ENCODE results near the gene CORO1A.
"Not testable (repeated sequence)": the region's sequence is repeated elsewhere in the genome, so short reads cannot be mapped to it uniquely, and the experiment has no call there.

The CORO1A gene

DNA sequence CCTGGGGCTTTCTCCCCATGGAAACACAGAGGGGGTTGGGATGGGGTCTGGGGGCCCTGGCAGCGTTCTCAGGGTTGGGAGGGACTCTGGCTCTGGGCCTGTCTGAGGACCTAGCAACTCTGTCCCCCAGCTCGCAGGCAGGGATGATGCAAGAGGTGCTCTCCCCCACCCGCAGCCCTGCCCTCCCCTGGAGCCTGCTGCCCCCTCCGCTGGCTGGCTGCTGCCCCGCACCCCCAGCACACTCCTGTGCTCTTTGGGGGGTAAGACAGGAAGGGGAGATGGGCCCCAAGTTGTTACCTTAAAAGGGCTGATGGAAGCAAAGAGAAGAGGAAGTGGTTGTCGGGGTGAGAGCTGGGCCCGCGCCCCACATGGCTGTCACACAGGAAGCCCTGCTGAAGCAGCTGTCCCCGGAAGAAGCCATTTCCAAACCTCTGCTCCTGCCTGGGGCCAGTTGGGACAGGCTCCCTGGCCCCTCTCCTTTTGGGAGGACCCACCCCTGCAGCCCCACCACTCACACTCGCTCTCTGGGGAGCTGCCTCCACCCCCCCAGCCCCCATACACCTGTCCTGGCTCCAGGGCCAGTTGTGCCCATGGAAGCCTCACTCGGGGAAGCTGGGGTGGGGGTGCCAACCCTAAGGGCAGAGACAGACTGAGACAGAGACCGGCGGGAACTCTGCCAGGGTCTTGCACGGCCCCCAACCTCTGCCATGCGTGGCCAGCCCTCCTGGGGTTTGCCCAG lies 2.5 kb downstream of the CORO1A start:
- DNase-seq (ENCODE audit: low read depth): no peak
- TF ChIP-seq, protein P1, sequence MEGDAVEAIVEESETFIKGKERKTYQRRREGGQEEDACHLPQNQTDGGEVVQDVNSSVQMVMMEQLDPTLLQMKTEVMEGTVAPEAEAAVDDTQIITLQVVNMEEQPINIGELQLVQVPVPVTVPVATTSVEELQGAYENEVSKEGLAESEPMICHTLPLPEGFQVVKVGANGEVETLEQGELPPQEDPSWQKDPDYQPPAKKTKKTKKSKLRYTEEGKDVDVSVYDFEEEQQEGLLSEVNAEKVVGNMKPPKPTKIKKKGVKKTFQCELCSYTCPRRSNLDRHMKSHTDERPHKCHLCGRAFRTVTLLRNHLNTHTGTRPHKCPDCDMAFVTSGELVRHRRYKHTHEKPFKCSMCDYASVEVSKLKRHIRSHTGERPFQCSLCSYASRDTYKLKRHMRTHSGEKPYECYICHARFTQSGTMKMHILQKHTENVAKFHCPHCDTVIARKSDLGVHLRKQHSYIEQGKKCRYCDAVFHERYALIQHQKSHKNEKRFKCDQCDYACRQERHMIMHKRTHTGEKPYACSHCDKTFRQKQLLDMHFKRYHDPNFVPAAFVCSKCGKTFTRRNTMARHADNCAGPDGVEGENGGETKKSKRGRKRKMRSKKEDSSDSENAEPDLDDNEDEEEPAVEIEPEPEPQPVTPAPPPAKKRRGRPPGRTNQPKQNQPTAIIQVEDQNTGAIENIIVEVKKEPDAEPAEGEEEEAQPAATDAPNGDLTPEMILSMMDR (IDR thresholded peaks at IDR 0.05; ENCODE audit: low read depth, low read length, missing control alignments): no peak
- in situ Hi-C loops (cut with HindIII; ENCODE audit: low sequenced_read_pairs): no loop called here
- no peak overlapping the region for H3K4me3 ChIP-seq (ENCODE audit: low read depth, low read length)

DNA sequence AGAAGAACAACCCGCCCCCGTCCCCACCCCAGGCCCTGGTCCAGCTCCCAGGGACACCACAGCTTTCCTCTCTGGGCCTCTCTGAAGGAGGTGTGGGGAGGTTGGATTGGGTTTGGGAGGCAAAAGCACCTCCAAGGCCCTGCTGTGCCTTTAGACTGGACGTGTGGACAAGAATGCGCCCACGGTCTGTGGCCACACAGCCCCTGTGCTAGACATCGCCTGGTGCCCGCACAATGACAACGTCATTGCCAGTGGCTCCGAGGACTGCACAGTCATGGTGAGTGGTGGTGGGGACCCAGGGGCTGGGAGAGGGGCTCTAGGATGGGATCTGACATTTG lies 3.0 kb downstream of the CORO1A start:
- in situ Hi-C loops (cut with HindIII; ENCODE audit: low sequenced_read_pairs): no loop called here
- H3K4me3 ChIP-seq (ENCODE audit: low read depth, low read length): no peak overlapping the region
- TF ChIP-seq, protein P1 (IDR thresholded peaks at IDR 0.05; ENCODE audit: low read depth, low read length, missing control alignments): no peak
- DNase-seq (ENCODE audit: low read depth): no peak

DNA sequence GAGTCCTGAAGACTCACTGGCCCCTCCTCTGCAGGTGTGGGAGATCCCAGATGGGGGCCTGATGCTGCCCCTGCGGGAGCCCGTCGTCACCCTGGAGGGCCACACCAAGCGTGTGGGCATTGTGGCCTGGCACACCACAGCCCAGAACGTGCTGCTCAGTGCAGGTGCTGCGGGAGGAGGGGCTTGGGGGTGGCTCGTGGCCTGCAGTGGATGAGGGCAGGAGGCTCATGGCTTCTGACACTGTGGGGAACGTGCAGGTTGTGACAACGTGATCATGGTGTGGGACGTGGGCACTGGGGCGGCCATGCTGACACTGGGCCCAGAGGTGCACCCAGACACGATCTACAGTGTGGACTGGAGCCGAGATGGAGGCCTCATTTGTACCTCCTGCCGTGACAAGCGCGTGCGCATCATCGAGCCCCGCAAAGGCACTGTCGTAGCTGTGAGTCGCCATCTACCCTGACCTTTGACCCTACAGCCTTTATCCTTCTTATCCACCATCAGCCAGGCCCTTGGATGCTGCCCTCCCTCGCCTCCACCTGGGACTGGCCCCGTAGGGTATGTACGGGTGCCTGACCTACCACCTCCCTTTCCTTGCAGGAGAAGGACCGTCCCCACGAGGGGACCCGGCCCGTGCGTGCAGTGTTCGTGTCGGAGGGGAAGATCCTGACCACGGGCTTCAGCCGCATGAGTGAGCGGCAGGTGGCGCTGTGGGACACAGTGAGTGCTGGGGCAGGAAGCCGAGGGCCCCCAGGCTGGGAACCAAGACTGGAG lies 3.6 kb downstream of the CORO1A start:
- no peak overlapping the region for H3K4me3 ChIP-seq (ENCODE audit: low read depth, low read length)
- in situ Hi-C loops (cut with HindIII; ENCODE audit: low sequenced_read_pairs): no loop called here
- TF ChIP-seq, protein P1 (IDR thresholded peaks at IDR 0.05; ENCODE audit: low read depth, low read length, missing control alignments): peak; percentile 63
- DNase-seq (ENCODE audit: low read depth): no peak

DNA sequence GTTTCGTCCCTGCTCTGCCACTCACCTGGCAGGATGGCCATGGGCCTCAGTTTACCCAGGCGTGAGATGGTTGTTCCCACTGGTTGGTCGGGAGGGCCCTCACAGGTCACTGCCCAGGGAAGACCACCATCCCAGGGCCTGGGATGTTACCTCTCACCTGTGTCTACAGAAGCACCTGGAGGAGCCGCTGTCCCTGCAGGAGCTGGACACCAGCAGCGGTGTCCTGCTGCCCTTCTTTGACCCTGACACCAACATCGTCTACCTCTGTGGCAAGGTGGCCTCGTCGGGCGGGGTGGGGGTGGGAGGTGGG lies 4.1 kb downstream of the CORO1A start:
- in situ Hi-C loops (cut with HindIII; ENCODE audit: low sequenced_read_pairs): no loop called here
- TF ChIP-seq, protein P1 (IDR thresholded peaks at IDR 0.05; ENCODE audit: low read depth, low read length, missing control alignments): no peak
- no peak for DNase-seq (ENCODE audit: low read depth)
- no peak overlapping the region for H3K4me3 ChIP-seq (ENCODE audit: low read depth, low read length)

DNA sequence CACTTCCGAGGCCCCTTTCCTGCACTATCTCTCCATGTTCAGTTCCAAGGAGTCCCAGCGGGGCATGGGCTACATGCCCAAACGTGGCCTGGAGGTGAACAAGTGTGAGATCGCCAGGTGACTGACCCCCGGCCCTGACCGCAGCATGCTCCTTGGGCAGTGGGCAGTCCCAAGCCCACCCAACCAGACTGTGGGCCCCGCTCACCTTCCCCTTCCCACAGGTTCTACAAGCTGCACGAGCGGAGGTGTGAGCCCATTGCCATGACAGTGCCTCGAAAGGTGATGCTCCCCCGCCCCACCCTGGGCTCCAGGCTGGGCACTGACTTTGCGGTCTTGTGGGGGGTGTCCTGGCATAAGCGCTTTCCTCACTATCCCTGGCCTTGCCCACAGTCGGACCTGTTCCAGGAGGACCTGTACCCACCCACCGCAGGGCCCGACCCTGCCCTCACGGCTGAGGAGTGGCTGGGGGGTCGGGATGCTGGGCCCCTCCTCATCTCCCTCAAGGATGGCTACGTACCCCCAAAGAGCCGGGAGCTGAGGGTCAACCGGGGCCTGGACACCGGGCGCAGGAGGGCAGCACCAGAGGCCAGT lies 4.7 kb downstream of the CORO1A start:
- TF ChIP-seq, protein P1 (IDR thresholded peaks at IDR 0.05; ENCODE audit: low read depth, low read length, missing control alignments): no peak
- no peak for DNase-seq (ENCODE audit: low read depth)
- in situ Hi-C loops (cut with HindIII; ENCODE audit: low sequenced_read_pairs): no loop called here
- no peak overlapping the region for H3K4me3 ChIP-seq (ENCODE audit: low read depth, low read length)

DNA sequence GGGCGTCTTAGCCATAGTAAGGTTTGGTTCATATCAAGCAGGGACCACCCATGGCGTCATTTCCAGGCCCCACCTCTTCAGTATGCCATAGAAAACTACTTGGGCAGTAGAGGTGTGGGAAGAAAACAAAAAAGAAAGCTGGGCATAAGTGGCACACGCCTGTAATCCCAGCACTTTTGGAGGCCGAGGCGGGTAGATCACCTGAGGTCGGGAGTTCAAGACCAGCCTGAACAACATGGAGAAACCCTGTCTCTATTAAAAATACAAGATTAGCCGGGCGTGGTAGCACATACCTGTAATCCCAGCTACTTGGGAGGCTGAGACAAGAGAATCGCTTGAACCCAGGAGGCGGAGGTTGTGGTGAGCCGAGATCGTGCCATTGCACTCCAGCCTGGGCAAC lies 7.8 kb downstream of the CORO1A start:
- H3K4me3 ChIP-seq (ENCODE audit: low read depth, low read length); DNase-seq (ENCODE audit: low read depth); in situ Hi-C loops (cut with HindIII; ENCODE audit: low sequenced_read_pairs): not testable (repeated sequence)

DNA sequence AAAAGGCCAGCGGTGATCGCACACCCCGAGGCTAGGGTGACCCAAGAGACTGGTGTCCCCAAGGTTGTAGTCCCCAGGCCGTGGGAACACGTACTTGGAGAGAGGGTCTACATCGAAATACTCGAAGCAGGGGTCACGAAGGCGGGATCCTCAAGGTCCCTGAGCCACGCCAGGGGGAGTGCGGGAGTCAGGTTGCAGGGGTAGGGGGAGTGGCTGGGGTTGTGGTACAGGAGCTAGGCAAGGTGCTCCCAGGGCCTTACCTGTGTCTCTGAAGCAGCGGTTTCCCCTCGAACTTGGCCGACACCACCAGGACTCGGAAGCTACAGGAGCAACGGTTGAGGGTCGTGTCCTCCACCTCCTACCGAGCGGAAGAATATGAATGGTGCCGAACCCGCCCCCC lies 9.7 kb downstream of the CORO1A start:
- DNase-seq (ENCODE audit: low read depth); H3K4me3 ChIP-seq (ENCODE audit: low read depth, low read length); in situ Hi-C loops (cut with HindIII; ENCODE audit: low sequenced_read_pairs): not testable (repeated sequence)

DNA sequence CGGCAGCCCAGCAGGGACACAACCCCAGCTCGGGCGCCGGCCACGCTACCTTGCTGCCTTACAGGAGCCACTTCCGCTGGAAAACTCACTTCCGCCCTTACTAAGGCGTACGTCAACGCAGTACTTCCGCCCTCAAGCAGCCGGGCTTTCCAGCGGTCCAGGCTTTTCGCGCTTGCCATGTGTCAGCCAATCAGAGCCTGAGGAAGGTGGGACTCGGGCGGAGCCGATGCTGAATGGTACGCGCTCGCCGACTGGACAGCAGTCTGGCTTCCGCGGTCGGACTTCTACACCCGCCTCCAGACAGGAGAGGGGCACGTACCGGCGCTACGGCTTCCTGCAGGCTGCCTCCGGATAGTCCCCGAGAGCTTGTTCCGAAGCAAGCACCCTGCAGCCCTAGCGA lies 10.2 kb downstream of the CORO1A start, which contains the start of the genes BOLA2B and SLX1A:
TSS of gene BOLA2B (minus strand) at position 52 of the 400 bp plus-strand sequence. CDS start 71 bp downstream, outside the sequence.
TSS of gene SLX1A (plus strand) at position 261 of the 400 bp plus-strand sequence. CDS start 210 bp downstream, outside the sequence.
- in situ Hi-C loops (cut with HindIII; ENCODE audit: low sequenced_read_pairs); DNase-seq (ENCODE audit: low read depth): not testable (repeated sequence)
- H3K4me3 ChIP-seq (ENCODE audit: low read depth, low read length): peak within 1 kb of the TSS; percentile 34

DNA sequence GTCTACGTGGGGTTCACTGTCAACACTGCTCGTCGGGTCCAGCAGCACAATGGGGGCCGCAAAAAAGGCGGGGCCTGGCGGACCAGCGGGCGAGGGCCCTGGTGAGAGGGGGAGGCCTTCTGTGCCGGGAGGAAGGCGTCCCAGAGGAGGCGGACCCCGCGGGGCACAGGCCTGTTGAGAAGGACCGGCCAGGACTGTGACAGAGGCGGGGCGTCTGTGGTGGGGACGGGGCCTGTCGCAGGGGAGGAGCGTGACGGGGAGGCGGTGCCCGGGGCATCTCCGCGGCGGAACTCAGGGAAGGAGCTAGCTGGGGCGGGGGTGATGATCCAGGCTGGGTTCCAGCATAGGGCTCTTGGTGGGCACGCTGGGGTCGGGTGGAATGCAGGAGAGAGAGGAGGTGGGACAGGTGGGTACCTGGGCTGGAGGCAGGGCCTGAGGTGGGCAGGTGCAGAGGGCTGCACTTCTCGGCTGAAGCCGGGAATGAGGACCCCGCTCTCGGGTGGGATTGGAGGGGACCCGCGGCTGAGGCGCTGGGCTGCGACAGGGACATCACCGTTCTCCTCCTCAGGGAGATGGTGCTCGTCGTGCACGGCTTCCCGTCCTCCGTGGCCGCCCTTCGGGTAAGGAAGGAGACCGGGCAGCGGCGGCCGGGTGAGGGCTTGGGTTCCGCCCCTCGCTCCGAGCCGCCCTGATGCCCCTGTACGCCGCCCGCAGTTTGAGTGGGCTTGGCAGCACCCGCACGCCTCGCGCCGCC lies 10.9 kb downstream of the CORO1A start:
- in situ Hi-C loops (cut with HindIII; ENCODE audit: low sequenced_read_pairs); DNase-seq (ENCODE audit: low read depth): not testable (repeated sequence)
- peak overlapping the region; percentile 34 for H3K4me3 ChIP-seq (ENCODE audit: low read depth, low read length)

DNA sequence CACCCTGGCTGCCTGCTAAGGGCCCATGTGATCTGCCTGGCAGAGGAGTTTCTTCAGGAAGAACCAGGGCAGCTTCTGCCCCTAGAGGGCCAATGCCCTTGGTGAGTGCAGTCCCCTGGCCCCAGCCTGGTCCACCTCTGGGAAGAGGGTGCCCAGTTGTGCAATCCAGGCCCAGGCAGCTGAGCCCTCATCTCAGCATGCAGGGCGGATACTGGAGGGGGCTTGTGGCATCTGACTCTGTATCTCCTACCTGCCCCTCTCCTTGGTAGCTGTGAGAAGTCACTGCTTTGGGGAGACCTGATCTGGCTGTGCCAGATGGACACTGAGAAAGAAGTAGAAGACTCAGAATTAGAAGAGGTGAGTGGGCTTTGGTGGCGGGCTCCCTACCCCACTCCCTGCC lies 13.6 kb downstream of the CORO1A start:
- H3K4me3 ChIP-seq (ENCODE audit: low read depth, low read length); in situ Hi-C loops (cut with HindIII; ENCODE audit: low sequenced_read_pairs); DNase-seq (ENCODE audit: low read depth): not testable (repeated sequence)

All from astrocyte of the cerebellum (primary cell).